ENCODE measurements around the gene MCTP2. TPM values are rescaled to one million over a fixed set of nuclear protein-coding genes. Genes with fewer than 3 reads are reported as not detected.

Gene MCTP2
- total RNA-seq, 1 experiment from 2014 or later: 1.3 TPM

DNA sequence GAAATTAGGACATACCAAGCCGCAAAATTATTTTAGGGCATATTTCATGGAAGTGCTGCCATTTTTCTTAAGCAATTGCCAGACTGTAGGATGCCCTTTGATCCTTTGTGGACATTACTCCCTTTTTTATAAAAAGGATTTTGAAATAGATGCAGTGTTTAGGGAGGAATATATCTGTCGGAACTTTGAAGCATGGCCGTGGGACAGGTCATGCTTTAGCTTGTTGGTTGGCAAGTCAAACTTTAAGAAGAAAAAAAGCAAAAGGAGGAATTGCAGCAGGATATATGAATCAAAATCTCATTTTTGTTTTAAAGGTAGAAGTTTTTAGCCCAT is 122.1 kb downstream of the MCTP2 start:
- peaks cover 0 to 6% (median 1%) of the 10 kb centered on the region in 3 experiments; a peak in 4 of 7 replicates for H3K36me3 Mint-ChIP-seq (ENCODE audit: insufficient read depth in 1 of 3, low read depth in 3 of 3)
- H4K20me1 ChIP-seq (ENCODE audit: control insufficient read depth, insufficient read depth, insufficient read length): no peaks in the 10 kb centered on the region
- H3K4me1 ChIP-seq (ENCODE audit: insufficient read depth, low read length): no peaks in the 10 kb centered on the region
- H3K27ac ChIP-seq (ENCODE audit: insufficient read length, low read depth, low read length): no peak overlapping the region
- H2BK5ac ChIP-seq (ENCODE audit: insufficient read length, low read length): no peak overlapping the region
- no peaks in the 10 kb centered on the region for H3K79me2 ChIP-seq (ENCODE audit: insufficient read depth, low read length)
- H2BK120ac ChIP-seq (ENCODE audit: low read depth, low read length, poor library complexity, severe bottlenecking): no peak overlapping the region
- no peak overlapping the region for H3K27ac Mint-ChIP-seq
- no peak overlapping the region for H4K5ac ChIP-seq (ENCODE audit: insufficient read length, low read depth, low read length)
- H4K8ac ChIP-seq (replicated peaks; ENCODE audit: insufficient read length, low read depth, low read length): no peak overlapping the region
- H3K9me3 ChIP-seq (ENCODE audit: control insufficient read depth, low read depth, low read length): no peaks in the 10 kb centered on the region
- H3K18ac ChIP-seq (ENCODE audit: insufficient read length, low read depth, low read length): no peak overlapping the region
- peaks cover 3 to 4% of the 10 kb centered on the region in 2 experiments; a peak in 3 of 4 replicates for H3K4me1 Mint-ChIP-seq
- no peak overlapping the region for H3K23ac ChIP-seq (ENCODE audit: insufficient read length, low read depth, low read length)
- no CpG with 5 or more reads among the region's 3 CpGs for WGBS (ENCODE audit: extremely low coverage, insufficient read length, low lambda C conversion rate)
- no peak overlapping the region for H2AK5ac ChIP-seq (ENCODE audit: insufficient read length, low read length)
- H4K91ac ChIP-seq (ENCODE audit: insufficient read length, low read depth, low read length): no peak overlapping the region
- no peak overlapping the region for H3K56ac ChIP-seq (ENCODE audit: insufficient read length, low read depth, low read length)
- H3K27me3 Mint-ChIP-seq (ENCODE audit: low read depth): no peaks in the 10 kb centered on the region; the same call in 1 of the 2 replicates
- no peak overlapping the region for H3K4me3 Mint-ChIP-seq
- H3K23me2 ChIP-seq (ENCODE audit: insufficient read length, low read depth, low read length, poor library complexity, severe bottlenecking): no peaks in the 10 kb centered on the region
- no peak overlapping the region for H2BK15ac ChIP-seq (ENCODE audit: low read depth, low read length)
- H3K9ac ChIP-seq (ENCODE audit: extremely low read depth, insufficient read length, low read length): no peak overlapping the region
- no peak overlapping the region for H2BK20ac ChIP-seq (ENCODE audit: low read depth, low read length, poor library complexity, severe bottlenecking)
- H2BK12ac ChIP-seq (ENCODE audit: insufficient read length, low read depth, low read length): no peak overlapping the region
- no peak overlapping the region for H2AFZ ChIP-seq (ENCODE audit: low read length)
- H3K4ac ChIP-seq (ENCODE audit: low read depth, low read length): no peak overlapping the region
- H3T11ph ChIP-seq (ENCODE audit: low read length): no peak overlapping the region
- no peak overlapping the region for H3K14ac ChIP-seq (ENCODE audit: insufficient read depth, low read length)
- H3K9me3 Mint-ChIP-seq: peaks cover 4% of the 10 kb centered on the region in 2 experiments
- TF ChIP-seq, protein P1, sequence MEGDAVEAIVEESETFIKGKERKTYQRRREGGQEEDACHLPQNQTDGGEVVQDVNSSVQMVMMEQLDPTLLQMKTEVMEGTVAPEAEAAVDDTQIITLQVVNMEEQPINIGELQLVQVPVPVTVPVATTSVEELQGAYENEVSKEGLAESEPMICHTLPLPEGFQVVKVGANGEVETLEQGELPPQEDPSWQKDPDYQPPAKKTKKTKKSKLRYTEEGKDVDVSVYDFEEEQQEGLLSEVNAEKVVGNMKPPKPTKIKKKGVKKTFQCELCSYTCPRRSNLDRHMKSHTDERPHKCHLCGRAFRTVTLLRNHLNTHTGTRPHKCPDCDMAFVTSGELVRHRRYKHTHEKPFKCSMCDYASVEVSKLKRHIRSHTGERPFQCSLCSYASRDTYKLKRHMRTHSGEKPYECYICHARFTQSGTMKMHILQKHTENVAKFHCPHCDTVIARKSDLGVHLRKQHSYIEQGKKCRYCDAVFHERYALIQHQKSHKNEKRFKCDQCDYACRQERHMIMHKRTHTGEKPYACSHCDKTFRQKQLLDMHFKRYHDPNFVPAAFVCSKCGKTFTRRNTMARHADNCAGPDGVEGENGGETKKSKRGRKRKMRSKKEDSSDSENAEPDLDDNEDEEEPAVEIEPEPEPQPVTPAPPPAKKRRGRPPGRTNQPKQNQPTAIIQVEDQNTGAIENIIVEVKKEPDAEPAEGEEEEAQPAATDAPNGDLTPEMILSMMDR (conservative IDR thresholded peaks at IDR 0.05): no peak
- no peak for DNase-seq
- H3K27me3 ChIP-seq (ENCODE audit: insufficient read depth, low read length): no peaks in the 10 kb centered on the region
- no peak overlapping the region for H3K4me2 ChIP-seq (ENCODE audit: insufficient read depth, insufficient read length, low read length)
- no peaks in the 10 kb centered on the region for H3K79me1 ChIP-seq (ENCODE audit: insufficient read depth, low read depth, low read length, poor library complexity, severe bottlenecking)

Measured in H9 (cell line).